GM12864 (cell line): Measurements from ENCODE around the gene CLDN22.

Experiments used
- DNase-seq: peaks from one replicate; pipeline ENCODE4 v3.0.0-alpha.2; 2011; ENCODE audit warnings: low read depth
- H3K4me3 ChIP-seq: 2 replicates; pipeline ENCODE4 v1.5.1; 2011; ENCODE audit warnings: mild to moderate bottlenecking, low read depth, low read length, control low read depth
- TF ChIP-seq, protein P1 (sequence below): IDR thresholded peaks from 2 replicates; pipeline ENCODE4 v1.5.1; 2011; ENCODE audit warnings: low read depth, mild to moderate bottlenecking, moderate library complexity, low read length, control low read depth, inconsistent platforms; ENCODE audit errors: missing control alignments

The CLDN22 gene

DNA sequence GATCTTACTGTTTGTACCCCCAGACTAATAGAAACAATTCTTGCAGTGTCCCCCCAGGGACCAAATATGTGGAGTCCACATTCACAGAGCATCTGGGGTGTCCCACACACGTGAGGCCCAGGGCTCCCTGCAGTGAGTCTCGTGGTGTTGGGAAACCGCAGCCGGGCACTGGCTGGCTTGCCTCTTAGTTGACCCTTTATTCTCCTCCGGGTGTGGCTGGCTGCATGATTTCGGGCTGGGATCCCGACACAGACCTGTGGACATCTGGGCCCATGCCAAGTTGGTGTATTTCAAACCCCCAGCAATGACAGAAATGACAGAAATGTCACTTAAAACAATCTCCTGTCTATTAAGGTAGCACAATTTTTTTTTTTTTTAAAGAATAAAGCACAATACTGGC, 17.8 kb upstream of the CLDN22 start:
- H3K4me3 ChIP-seq: no peak overlapping the region
- TF ChIP-seq, protein P1, sequence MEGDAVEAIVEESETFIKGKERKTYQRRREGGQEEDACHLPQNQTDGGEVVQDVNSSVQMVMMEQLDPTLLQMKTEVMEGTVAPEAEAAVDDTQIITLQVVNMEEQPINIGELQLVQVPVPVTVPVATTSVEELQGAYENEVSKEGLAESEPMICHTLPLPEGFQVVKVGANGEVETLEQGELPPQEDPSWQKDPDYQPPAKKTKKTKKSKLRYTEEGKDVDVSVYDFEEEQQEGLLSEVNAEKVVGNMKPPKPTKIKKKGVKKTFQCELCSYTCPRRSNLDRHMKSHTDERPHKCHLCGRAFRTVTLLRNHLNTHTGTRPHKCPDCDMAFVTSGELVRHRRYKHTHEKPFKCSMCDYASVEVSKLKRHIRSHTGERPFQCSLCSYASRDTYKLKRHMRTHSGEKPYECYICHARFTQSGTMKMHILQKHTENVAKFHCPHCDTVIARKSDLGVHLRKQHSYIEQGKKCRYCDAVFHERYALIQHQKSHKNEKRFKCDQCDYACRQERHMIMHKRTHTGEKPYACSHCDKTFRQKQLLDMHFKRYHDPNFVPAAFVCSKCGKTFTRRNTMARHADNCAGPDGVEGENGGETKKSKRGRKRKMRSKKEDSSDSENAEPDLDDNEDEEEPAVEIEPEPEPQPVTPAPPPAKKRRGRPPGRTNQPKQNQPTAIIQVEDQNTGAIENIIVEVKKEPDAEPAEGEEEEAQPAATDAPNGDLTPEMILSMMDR: no peak
- no peak for DNase-seq

DNA sequence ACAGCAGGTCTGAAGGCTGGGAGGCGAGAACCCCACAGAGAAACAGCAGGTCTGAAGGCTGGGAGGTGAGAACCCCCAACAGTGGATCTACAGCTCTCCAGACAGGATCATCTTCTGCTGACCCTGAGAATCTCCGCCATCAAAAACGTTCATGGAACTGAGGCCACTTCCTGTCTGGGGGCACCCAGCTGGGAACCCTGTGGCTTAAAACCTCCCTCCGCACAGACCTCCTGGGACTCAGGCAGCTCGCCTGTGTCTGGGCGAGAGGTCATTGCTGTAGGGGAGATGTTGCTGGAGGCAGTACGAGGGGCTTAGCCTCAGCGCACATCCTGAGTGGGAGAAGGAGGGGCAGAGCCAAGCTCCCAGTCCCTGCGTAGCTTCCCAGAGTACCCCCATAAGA, 17.3 kb upstream of the CLDN22 start:
- no peak for DNase-seq
- no peak overlapping the region for H3K4me3 ChIP-seq
- TF ChIP-seq, protein P1: no peak

DNA sequence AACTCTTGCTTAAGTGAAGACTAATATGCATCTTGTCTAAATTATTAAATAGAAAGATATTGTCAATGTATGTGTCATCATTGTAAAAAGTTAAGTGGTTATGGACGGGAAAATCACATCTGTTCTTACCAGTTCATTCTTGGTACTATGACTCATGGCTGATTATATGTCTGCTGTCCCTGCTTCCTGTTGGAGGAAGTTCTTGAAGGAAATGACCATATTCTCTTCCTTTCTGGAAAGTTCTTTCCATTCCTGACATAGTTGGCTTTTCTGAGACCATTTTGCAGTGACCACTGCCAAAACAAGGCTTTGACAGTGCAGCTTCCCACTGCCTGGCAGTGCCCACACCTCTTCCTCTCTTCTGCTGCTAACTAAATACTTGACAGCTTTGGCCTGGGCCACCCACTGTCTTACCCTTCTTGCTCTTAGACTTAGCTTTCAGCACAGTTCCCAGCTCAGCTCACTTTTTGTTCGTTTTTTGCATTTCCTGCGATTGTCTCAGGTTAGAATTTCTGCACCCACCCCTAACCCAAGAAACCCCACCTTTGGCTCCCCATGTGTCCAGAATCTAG, 15.4 kb upstream of the CLDN22 start:
- DNase-seq: no peak

DNA sequence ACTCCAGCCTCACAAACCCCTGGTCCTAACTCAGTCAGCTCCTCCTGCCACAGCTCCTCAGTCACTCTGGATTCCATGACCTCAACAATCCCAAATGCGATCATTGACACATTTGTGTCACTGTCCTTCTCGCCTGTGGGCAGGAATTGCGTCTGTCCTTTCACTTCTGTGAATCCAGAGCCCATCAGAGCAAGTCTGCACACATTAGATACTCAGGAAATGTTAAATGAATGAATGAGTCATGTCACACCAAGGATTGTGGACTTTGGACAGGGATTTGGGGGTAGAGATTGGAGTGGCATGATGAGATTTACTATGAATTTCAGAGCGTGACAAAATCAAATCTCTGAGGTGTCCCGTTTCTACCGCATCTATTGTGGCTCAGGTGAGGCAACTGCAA, 13.9 kb upstream of the CLDN22 start:
- TF ChIP-seq, protein P1: no peak
- H3K4me3 ChIP-seq: no peak overlapping the region
- DNase-seq: no peak

More for the DNA sequence above, 15.4 kb upstream of the CLDN22 start:
- TF ChIP-seq, protein P1: no peak
- H3K4me3 ChIP-seq: no peak overlapping the region

DNA sequence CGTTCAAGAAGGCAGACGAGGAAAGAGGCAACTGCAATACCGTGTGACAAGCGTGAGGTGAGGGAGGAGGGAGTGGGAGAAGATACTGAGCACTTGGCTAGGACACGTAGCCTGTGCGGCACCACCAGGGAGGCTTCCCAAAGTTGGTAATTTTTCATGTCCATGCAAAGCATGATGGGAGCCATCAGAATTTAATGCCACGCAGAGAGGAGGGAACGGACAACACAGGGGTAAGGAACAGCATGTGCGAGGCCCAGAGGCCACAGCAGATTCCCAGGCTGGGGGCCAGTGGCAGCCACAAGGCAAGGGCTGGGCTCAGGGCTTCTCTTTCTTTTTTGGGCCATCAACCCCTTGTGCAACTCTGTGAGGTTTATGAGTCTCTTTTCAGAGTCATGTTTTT, 13.1 kb upstream of the CLDN22 start:
- no peak overlapping the region for H3K4me3 ChIP-seq
- TF ChIP-seq, protein P1: no peak
- DNase-seq: no peak

DNA sequence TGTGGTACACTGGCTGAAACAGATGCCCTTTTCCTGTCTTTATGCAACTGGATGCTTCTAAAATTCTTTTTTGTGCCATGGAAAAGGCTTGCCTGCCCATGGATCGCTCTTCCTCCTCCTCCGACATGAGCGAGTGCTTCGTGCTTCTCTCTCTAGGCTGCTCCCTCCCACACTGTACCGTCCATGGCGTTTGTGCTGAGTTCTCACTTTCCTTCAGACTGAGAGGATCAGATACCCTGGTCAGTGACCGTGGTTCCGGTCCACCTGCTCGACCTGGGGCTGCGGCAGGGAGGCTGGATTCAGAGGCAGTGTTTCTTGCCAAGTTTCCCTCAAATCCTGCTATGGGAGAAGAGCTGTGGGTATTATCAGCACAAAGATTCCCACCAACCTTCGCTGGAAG, 12.4 kb upstream of the CLDN22 start:
- TF ChIP-seq, protein P1: no peak
- DNase-seq: no peak

DNA sequence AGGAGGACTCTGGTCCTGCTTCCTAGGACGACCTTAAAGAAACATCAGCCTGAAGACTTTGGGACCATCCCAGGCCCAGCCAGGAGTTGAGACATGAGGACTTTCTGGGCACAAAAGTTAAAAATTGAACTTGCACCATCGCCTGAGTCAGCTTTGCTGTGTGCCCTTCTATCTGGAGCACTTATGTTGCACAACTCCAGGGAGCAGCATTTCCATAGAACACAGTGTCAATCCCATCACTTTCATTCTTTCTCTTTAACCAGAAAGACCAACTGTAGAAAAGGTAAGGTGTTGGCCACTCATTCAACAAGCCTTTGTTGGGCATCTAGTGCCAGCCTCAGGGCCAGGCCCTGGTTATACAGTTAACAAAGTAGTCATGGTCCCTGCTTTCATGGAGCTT, 10.8 kb upstream of the CLDN22 start:
- TF ChIP-seq, protein P1: no peak
- H3K4me3 ChIP-seq: no peak overlapping the region
- DNase-seq: no peak

More for the DNA sequence above, 12.4 kb upstream of the CLDN22 start:
- no peak overlapping the region for H3K4me3 ChIP-seq
